BJ (cell line): ENCODE data around the gene GPAM. TPM values are rescaled to one million over a fixed set of nuclear protein-coding genes. Genes with fewer than 3 reads are reported as not detected.

Source experiments
- CTCF ChIA-PET: fragments of 350-600 bp; formaldehyde crosslinking; extraction: SDS; loops from one replicate; lab custom pipeline; 2021; ENCODE audit warnings: antibody characterized with exemption, inconsistent platforms; lab: Yijun Ruan, JAX
- POLR2A ChIA-PET: fragments of 300-600 bp; sonication (Branson Sonifier 250); formaldehyde crosslinking; extraction: SDS; loops from one replicate; lab custom pipeline; 2021; ENCODE audit warnings: antibody characterized with exemption; lab: Charles Lee
- DNase-seq: peaks from one replicate; pipeline ENCODE4 v3.0.0-alpha.2; 2011; ENCODE audit warnings: low read depth
- H3K27me3 ChIP-seq: 2 replicates; pipeline ENCODE4 v1.6.0; 2011; ENCODE audit warnings: low read length; ENCODE audit not compliant: control insufficient read depth, insufficient read depth
- H3K36me3 ChIP-seq: 2 replicates; pipeline ENCODE4 v1.5.1; 2011; ENCODE audit warnings: low read length; ENCODE audit not compliant: control insufficient read depth, insufficient read depth
- H3K4me3 ChIP-seq: 2 replicates; pipeline ENCODE4 v1.5.1; 2011; ENCODE audit warnings: low read depth, mild to moderate bottlenecking, control low read depth, low read length
- polyA plus RNA-seq: library from polyadenylated mRNA; depleted of rRNA; stranded (reverse); fragments of >200 nt; gene quantifications from 2 replicates; pipeline ENCODE4 v1.2.3, GENCODE V29; 2011
- TF ChIP-seq, protein P1 (sequence below): IDR thresholded peaks from 2 replicates; pipeline ENCODE4 v1.5.1; 2011; ENCODE audit warnings: low read depth, mild to moderate bottlenecking, control low read depth, inconsistent platforms, low read length, moderate library complexity; ENCODE audit not compliant: insufficient read depth

The GPAM gene
- polyA plus RNA-seq, 1 experiment: 4.5 TPM

DNA sequence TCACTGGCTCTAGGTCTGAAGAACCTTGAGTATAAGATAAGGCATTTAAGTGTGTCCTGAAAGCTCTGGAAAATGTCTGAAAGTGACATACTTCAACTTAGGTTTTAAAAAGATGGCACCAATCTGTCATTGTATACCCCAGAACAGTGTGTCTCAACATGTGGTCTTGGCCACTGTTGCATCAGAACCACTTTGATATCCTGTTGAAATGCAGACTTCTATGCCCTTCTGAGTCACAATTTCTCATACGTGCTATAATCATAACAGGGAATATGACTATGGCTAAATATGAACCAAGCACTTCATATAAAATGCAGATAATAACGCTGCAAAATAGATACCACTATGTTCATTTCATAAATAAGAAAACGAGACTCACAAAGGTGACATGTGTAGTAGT is 38.0 kb upstream of the GPAM start:
- POLR2A ChIA-PET: no interaction called here
- Histone ChIP-seq H3K4me3 (no peak overlapping the region), H3K36me3 (no peaks in the 10 kb centered on the region), H3K27me3 (no peaks in the 10 kb centered on the region; the same call in 1 of the 2 replicates)
- TF ChIP-seq, protein P1, sequence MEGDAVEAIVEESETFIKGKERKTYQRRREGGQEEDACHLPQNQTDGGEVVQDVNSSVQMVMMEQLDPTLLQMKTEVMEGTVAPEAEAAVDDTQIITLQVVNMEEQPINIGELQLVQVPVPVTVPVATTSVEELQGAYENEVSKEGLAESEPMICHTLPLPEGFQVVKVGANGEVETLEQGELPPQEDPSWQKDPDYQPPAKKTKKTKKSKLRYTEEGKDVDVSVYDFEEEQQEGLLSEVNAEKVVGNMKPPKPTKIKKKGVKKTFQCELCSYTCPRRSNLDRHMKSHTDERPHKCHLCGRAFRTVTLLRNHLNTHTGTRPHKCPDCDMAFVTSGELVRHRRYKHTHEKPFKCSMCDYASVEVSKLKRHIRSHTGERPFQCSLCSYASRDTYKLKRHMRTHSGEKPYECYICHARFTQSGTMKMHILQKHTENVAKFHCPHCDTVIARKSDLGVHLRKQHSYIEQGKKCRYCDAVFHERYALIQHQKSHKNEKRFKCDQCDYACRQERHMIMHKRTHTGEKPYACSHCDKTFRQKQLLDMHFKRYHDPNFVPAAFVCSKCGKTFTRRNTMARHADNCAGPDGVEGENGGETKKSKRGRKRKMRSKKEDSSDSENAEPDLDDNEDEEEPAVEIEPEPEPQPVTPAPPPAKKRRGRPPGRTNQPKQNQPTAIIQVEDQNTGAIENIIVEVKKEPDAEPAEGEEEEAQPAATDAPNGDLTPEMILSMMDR: no peak
- no peak for DNase-seq
- CTCF ChIA-PET: no interaction called here

DNA sequence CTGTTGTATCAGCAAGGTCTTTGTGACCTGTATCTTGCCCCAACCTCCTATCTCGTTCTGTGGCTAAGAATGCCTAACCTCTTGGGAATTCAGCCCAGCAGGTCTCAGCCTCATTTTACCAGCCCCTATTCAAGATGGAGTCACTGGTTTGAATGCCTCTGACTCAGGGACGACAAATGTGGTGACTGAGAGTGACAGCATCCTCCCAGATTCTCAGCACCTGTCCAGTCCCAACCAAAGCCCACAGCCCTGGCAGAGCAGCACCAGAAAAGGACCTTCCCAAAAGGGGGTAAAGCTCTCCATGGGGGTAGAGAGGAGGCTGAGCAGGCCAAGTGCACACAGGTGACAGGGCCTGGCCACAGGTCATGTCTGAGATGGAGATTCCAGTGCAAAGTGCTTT is 35.4 kb upstream of the GPAM start:
- TF ChIP-seq, protein P1: no peak
- H3K36me3 ChIP-seq: no peaks in the 10 kb centered on the region
- H3K4me3 ChIP-seq: no peak overlapping the region
- ChIA-PET CTCF (no interaction called here), POLR2A (no interaction called here)
- no peak for DNase-seq
- H3K27me3 ChIP-seq: 0 out of 2 replicates have a peak, but pooled peaks cover 2% of the 10 kb centered on the region

DNA sequence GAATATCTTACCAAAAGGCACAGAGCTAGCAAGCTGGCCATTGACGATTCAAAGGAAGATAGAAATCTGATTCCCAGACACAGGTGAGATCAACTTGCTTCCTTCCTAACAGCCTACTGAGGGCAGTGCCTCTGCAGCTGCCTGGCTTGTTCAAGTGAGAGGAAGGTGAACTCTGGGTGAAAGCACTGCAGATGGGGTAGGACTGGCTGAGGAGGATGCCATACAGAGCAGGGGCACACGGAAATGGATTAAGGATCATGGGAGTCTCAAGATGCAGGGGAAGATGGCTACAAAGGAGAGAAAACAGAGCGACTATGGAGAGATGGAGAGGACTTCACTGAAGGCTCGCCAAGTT is 34.4 kb upstream of the GPAM start:
- no peak for DNase-seq
- Histone ChIP-seq H3K36me3 (no peaks in the 10 kb centered on the region), H3K4me3 (no peak overlapping the region), H3K27me3 (0 out of 2 replicates have a peak, but pooled peaks cover 2% of the 10 kb centered on the region)
- POLR2A ChIA-PET: no interaction called here
- TF ChIP-seq, protein P1: no peak
- CTCF ChIA-PET: interaction anchor here (1.1 kb wide), 1 partner anchor 9 kb away, joined by 3 read pairs; no protein-coding TSS in a partner anchor

DNA sequence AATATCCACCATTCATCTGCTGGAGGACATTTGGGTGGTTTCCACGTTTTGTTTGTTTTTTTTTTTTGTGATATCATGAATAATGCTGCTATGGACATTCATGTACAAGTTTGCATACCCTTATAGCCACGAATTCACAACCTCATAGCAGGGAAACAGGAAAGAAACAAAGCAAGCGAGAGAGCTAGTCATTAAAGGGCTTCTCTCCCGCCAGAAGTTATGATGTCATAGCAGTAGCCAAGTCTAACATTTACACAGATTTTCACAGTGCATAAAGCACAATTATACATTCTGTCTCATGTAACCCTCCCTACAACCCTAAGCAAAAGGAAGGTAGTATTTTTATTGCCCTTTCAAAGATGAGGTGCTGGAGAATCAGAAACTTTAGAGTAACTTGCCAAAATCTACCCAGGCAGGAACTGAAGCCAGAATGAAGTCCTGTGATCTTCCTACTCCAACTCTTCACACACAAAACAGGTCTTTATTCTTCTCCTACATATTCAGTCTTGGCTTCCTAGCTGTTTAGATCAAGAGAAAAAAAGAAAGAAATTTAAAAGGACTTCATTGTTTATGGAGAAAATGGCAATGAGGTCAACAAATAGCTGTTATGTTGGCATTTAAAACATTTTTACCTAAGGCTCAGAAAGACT is 33.9 kb upstream of the GPAM start:
- ChIA-PET CTCF (interaction anchor here (1.1 kb wide), 1 partner anchor 9 kb away, joined by 3 read pairs; no protein-coding TSS in a partner anchor), POLR2A (no interaction called here)
- TF ChIP-seq, protein P1: no peak

DNA sequence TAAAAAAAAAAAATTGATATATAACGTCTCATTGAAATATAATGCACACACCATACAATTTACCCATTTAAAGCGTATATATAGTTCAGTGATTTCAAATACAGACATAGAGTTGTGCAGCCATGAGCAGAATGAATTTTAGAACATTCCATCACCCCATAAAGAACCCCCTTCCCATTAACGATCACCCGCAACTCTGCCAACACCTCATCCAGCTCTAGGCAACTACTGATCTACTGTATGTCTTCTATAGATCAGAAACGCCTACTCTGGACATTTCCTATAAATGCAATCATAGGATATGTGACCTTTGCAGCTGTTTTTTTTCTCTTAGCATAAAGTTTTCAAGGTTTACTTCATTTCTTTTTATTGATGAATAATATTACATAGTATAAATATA is 33.4 kb upstream of the GPAM start:
- Histone ChIP-seq H3K36me3 (no peaks in the 10 kb centered on the region), H3K4me3 (no peak overlapping the region), H3K27me3 (0 out of 2 replicates have a peak, but pooled peaks cover 2% of the 10 kb centered on the region)
- TF ChIP-seq, protein P1: no peak
- DNase-seq: no peak
- ChIA-PET POLR2A (no interaction called here), CTCF (no interaction called here)

More for the DNA sequence above, 33.9 kb upstream of the GPAM start:
- 0 out of 2 replicates have a peak, but pooled peaks cover 2% of the 10 kb centered on the region for H3K27me3 ChIP-seq
- H3K36me3 ChIP-seq: no peaks in the 10 kb centered on the region
- H3K4me3 ChIP-seq: no peak overlapping the region
- no peak for DNase-seq
